GM23248 (cell line): Measurements from ENCODE around the gene GCNT2.
"Not testable (repeated sequence)": the region's sequence is repeated elsewhere in the genome, so short reads cannot be mapped to it uniquely, and the experiment has no call there.

Experiments
- EZH2 ChIP-seq: fragments of 200-600 bp; sonication (generic); IDR thresholded peaks from 2 replicates; pipeline ENCODE4 v1.6.1; 2018; ENCODE audit warnings: antibody characterized with exemption, mild to moderate bottlenecking; ENCODE audit not compliant: insufficient read depth, poor library complexity, severe bottlenecking
- EZH2phosphoT487 ChIP-seq: fragments of 200-600 bp; sonication (generic); IDR thresholded peaks from 2 replicates; pipeline ENCODE4 v1.6.1; 2018; ENCODE audit warnings: antibody characterized with exemption, moderate library complexity, mild to moderate bottlenecking, low read depth; ENCODE audit not compliant: insufficient read depth

- TF ChIP-seq EZH2, EZH2phosphoT487: not testable (repeated sequence)
Measured at GRCh38 chr6:10600681-10601080, 79.5 kb downstream of the GCNT2 start.
